Peyer's patch (tissue), 4 donors: ENCODE data around the gene TMEM187.

Source experiments
- POLR2A ChIP-seq, 2 donors: fragments of 450-650 bp; IDR thresholded peaks; one replicate each; pipeline ENCODE4 v1.5.1; 2017; ENCODE audit warnings: antibody characterized with exemption in 2 of 2, mild to moderate bottlenecking in 2 of 2, moderate library complexity in 2 of 2
- TF ChIP-seq, protein P1 (sequence below), 6 experiments: fragments of 450-650 bp in 4 of 6; fragments of 200-600 bp in 2 of 6; sonication (generic) in 1 of 6; IDR thresholded peaks; one replicate each; pipeline ENCODE4 v1.5.1; 2017 to 2019; ENCODE audit warnings: antibody characterized with exemption in 6 of 6, mild to moderate bottlenecking in 3 of 6, moderate library complexity in 1 of 6

DNA sequence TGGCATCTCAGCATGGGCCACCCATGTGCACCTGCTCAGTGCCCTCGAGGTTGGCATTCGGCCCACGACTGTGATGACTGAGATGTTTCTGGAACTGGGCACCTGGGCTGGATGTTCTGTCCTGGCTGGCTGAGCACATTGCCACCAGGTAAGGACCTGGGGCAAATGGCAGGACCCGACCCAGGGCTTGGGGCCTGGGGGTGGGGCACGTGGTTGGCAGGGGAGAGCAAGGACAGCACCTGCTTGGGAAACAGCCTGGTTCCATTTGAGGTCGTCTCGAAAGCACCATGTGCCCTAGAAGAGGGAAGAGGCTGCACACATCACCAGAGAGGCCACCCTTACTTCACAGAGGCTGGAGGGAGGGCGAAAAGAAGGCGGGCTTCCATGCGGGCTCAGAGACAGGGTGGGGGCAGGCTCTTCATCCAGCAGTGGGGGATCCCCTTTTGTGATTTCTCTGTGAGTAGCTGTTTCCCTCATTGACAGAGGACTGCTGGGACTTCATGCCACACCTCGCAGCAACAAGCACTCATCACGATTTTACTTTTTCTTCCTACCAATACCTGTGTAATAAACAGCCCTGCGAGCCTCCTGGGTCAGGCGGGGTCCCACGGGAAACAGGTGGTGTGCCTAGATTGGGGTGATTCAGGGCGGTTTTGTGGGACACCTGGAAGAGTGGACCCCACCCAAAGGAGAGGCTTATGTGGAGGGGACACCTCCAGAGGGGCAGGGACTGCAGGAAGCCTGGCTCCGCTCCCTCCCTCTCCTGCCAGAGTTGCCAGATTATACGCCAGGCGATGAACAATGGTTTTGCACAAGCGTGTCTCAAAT is 12.0 kb downstream of the TMEM187 start:
- TF ChIP-seq, protein P1, sequence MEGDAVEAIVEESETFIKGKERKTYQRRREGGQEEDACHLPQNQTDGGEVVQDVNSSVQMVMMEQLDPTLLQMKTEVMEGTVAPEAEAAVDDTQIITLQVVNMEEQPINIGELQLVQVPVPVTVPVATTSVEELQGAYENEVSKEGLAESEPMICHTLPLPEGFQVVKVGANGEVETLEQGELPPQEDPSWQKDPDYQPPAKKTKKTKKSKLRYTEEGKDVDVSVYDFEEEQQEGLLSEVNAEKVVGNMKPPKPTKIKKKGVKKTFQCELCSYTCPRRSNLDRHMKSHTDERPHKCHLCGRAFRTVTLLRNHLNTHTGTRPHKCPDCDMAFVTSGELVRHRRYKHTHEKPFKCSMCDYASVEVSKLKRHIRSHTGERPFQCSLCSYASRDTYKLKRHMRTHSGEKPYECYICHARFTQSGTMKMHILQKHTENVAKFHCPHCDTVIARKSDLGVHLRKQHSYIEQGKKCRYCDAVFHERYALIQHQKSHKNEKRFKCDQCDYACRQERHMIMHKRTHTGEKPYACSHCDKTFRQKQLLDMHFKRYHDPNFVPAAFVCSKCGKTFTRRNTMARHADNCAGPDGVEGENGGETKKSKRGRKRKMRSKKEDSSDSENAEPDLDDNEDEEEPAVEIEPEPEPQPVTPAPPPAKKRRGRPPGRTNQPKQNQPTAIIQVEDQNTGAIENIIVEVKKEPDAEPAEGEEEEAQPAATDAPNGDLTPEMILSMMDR (IDR thresholded peaks at IDR 0.05), result no peak
- no peak for TF ChIP-seq POLR2A (IDR thresholded peaks at IDR 0.05)
